ENCODE results near the gene MAP7. TPM values are rescaled to one million over a fixed set of nuclear protein-coding genes. Genes with fewer than 3 reads are reported as not detected.
"Not testable (repeated sequence)": the region's sequence is repeated elsewhere in the genome, so short reads cannot be mapped to it uniquely, and the experiment has no call there.

The MAP7 gene
- total and polyA plus RNA-seq, 4 donors, result 3.2 to 17.5 (median 8.3) TPM

DNA sequence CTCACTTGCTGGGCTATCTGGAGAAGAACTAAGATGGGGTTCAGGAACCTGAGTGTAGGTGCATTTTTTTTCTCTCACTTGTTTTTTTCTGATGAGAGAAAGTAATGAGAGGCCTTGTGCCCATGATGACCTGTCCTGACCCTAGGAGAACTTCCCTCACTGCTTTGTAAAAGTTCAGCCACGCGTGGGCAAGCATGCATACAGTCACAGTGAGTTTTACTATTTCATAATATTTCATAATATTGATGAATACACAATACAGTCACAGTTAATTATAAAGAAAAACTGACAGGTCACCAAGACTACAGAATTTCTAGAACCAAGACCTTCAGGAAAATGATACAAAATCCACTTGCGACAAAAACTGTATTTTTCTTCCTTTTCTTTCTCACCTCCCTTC is 111.8 kb downstream of the MAP7 start:
- Histone ChIP-seq H3K9ac (ENCODE audit: low read depth in 1 of 2, low read length in 2 of 2) (no peak overlapping the region), H3K27ac (ENCODE audit: low read depth in 1 of 2, low read length in 2 of 2) (no peak overlapping the region), H3K4me1 (ENCODE audit: control insufficient read depth in 4 of 4, insufficient read depth in 4 of 4, low read length in 3 of 4) (peaks cover 7 to 27% (median 15%) of the 10 kb centered on the region in 4 donors), H3K27me3 (ENCODE audit: control insufficient read depth in 4 of 4, insufficient read depth in 4 of 4, low read length in 3 of 4) (no peaks in the 10 kb centered on the region), H3K9me3 (ENCODE audit: control insufficient read depth in 4 of 4, low read length in 3 of 4) (no peaks in the 10 kb centered on the region), H3K36me3 (ENCODE audit: control insufficient read depth in 4 of 4, insufficient read depth in 3 of 4, low read depth in 1 of 4, low read length in 3 of 4) (no peaks in the 10 kb centered on the region), H3K4me3 (ENCODE audit: low read depth in 1 of 3, low read length in 3 of 3) (no peak overlapping the region)
- DNase-seq (ENCODE audit: low spot score), result no peak
- TF ChIP-seq HNF4A (conservative IDR thresholded peaks at IDR 0.05), result no peak
- WGBS, result 49% methylated on average over 3 of the region's 3 CpGs

DNA sequence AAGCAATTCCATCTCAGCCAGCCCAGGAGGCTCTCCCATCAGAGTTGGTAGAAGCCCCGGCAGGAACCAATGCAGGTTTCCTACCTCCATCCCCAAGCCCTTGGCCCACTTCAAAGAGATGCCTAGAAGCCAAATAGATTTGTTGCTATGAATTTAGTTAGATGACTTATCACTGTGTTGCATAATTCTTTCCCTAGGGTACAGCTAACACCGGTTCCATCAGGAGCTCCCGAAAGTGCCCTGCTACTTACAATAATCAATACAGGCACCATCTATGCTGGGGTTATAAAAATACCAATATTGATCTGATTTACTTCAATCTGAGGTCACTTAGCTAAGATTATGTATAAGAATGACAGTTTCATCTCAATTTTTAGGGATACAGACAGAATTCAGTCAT is 113.0 kb downstream of the MAP7 start:
- H3K36me3 ChIP-seq (ENCODE audit: control insufficient read depth in 4 of 4, insufficient read depth in 3 of 4, low read depth in 1 of 4, low read length in 3 of 4), result no peaks in the 10 kb centered on the region
- peaks cover 7 to 27% (median 15%) of the 10 kb centered on the region in 4 donors for H3K4me1 ChIP-seq (ENCODE audit: control insufficient read depth in 4 of 4, insufficient read depth in 4 of 4, low read length in 3 of 4)
- peak; percentile 8 to 40 for TF ChIP-seq HNF4A (conservative IDR thresholded peaks at IDR 0.05)
- TF ChIP-seq, protein P1, sequence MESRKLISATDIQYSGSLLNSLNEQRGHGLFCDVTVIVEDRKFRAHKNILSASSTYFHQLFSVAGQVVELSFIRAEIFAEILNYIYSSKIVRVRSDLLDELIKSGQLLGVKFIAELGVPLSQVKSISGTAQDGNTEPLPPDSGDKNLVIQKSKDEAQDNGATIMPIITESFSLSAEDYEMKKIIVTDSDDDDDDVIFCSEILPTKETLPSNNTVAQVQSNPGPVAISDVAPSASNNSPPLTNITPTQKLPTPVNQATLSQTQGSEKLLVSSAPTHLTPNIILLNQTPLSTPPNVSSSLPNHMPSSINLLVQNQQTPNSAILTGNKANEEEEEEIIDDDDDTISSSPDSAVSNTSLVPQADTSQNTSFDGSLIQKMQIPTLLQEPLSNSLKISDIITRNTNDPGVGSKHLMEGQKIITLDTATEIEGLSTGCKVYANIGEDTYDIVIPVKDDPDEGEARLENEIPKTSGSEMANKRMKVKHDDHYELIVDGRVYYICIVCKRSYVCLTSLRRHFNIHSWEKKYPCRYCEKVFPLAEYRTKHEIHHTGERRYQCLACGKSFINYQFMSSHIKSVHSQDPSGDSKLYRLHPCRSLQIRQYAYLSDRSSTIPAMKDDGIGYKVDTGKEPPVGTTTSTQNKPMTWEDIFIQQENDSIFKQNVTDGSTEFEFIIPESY (IDR thresholded peaks at IDR 0.05), result no peak
- TF ChIP-seq, protein P2, sequence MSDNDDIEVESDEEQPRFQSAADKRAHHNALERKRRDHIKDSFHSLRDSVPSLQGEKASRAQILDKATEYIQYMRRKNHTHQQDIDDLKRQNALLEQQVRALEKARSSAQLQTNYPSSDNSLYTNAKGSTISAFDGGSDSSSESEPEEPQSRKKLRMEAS (IDR thresholded peaks at IDR 0.05), result no peak
- TF ChIP-seq RXRA (IDR thresholded peaks at IDR 0.05), result peak in 1 of 2 donors; percentile 17
- TF ChIP-seq FOXA2 (IDR thresholded peaks at IDR 0.05), result peak; percentile 7
- no peaks in the 10 kb centered on the region for H3K9me3 ChIP-seq (ENCODE audit: control insufficient read depth in 4 of 4, low read length in 3 of 4)
- no peak overlapping the region for H3K9ac ChIP-seq (ENCODE audit: low read depth in 1 of 2, low read length in 2 of 2)
- H3K27me3 ChIP-seq (ENCODE audit: control insufficient read depth in 4 of 4, insufficient read depth in 4 of 4, low read length in 3 of 4), result no peaks in the 10 kb centered on the region
- H3K4me3 ChIP-seq (ENCODE audit: low read depth in 1 of 3, low read length in 3 of 3), result no peak overlapping the region
- H3K27ac ChIP-seq (ENCODE audit: low read depth in 1 of 2, low read length in 2 of 2), result no peak overlapping the region
- no peak for DNase-seq (ENCODE audit: low spot score)
- WGBS, result 55% methylated on average over 3 of the region's 3 CpGs

DNA sequence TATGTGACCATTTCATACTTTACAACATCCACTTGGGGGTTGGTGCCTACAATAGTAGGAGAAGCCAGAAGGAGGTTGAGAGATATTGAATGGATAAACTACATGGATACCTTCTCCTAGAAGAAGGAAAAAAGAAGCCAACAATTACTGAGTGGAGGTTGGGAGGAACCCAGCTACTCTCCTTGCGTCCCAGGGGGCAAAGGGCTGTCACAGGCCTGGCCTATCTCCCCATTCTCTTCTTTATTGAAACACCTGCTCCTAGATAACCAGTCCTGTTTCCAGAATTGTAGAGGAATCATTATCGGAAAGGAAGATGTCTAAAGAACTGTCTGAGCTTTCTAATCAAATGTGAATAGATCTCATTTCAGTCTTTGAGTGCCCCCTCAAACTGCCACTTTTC is 115.1 kb downstream of the MAP7 start:
- Histone ChIP-seq H3K9ac (ENCODE audit: low read depth in 1 of 2, low read length in 2 of 2) (no peak overlapping the region), H3K36me3 (ENCODE audit: control insufficient read depth in 4 of 4, insufficient read depth in 3 of 4, low read depth in 1 of 4, low read length in 3 of 4) (no peaks in the 10 kb centered on the region), H3K27ac (ENCODE audit: low read depth in 1 of 2, low read length in 2 of 2) (peak overlapping the region; percentile 10 to 22), H3K4me3 (ENCODE audit: low read depth in 1 of 3, low read length in 3 of 3) (no peak overlapping the region), H3K9me3 (ENCODE audit: control insufficient read depth in 4 of 4, low read length in 3 of 4) (no peaks in the 10 kb centered on the region), H3K27me3 (ENCODE audit: control insufficient read depth in 4 of 4, insufficient read depth in 4 of 4, low read length in 3 of 4) (no peaks in the 10 kb centered on the region), H3K4me1 (ENCODE audit: control insufficient read depth in 4 of 4, insufficient read depth in 4 of 4, low read length in 3 of 4) (peaks cover 7 to 25% (median 14%) of the 10 kb centered on the region in 4 donors)
- WGBS, result 49% methylated on average over 2 of the region's 2 CpGs
- DNase-seq (ENCODE audit: low spot score), result no peak
- TF ChIP-seq RAD21 (IDR thresholded peaks at IDR 0.05), result no peak
- TF ChIP-seq, protein P3, sequence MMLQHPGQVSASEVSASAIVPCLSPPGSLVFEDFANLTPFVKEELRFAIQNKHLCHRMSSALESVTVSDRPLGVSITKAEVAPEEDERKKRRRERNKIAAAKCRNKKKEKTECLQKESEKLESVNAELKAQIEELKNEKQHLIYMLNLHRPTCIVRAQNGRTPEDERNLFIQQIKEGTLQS (IDR thresholded peaks at IDR 0.05), result no peak
- TF ChIP-seq JUND (IDR thresholded peaks at IDR 0.05), result no peak
- no peak for TF ChIP-seq GABPA (IDR thresholded peaks at IDR 0.05 in 1 of 2, conservative IDR thresholded peaks at IDR 0.05 in 1 of 2)
- no peak for TF ChIP-seq HNF4G (IDR thresholded peaks at IDR 0.05)
- no peak for TF ChIP-seq HNF4A (conservative IDR thresholded peaks at IDR 0.05)
- TF ChIP-seq, protein P4, sequence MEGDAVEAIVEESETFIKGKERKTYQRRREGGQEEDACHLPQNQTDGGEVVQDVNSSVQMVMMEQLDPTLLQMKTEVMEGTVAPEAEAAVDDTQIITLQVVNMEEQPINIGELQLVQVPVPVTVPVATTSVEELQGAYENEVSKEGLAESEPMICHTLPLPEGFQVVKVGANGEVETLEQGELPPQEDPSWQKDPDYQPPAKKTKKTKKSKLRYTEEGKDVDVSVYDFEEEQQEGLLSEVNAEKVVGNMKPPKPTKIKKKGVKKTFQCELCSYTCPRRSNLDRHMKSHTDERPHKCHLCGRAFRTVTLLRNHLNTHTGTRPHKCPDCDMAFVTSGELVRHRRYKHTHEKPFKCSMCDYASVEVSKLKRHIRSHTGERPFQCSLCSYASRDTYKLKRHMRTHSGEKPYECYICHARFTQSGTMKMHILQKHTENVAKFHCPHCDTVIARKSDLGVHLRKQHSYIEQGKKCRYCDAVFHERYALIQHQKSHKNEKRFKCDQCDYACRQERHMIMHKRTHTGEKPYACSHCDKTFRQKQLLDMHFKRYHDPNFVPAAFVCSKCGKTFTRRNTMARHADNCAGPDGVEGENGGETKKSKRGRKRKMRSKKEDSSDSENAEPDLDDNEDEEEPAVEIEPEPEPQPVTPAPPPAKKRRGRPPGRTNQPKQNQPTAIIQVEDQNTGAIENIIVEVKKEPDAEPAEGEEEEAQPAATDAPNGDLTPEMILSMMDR (IDR thresholded peaks at IDR 0.05; ENCODE audit: low read depth, low read length, missing input control), result no peak
- TF ChIP-seq FOXA1 (IDR thresholded peaks at IDR 0.05), result no peak
- no peak for TF ChIP-seq SP1 (IDR thresholded peaks at IDR 0.05)
- no peak for TF ChIP-seq TAF1 (conservative IDR thresholded peaks at IDR 0.05)

DNA sequence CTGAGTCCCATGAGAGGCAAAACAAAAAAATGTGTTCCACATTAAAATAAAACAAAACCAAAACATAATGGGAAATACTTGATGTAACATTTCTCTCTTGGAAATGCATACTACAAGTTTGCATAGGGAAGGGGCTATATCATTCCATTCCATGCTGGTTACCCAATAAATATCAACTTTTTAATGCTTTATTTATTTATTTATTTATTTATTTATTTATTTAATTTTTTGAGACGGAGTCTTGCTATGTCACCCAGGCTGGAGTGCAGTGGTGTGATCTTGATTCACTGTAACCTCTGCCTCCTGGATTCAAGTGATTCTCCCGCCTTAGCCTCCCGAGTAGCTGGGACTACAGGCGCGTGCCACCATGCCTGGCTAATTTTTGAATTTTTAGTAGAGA is 118.9 kb downstream of the MAP7 start:
- H3K27me3 ChIP-seq (ENCODE audit: control insufficient read depth in 4 of 4, insufficient read depth in 4 of 4, low read length in 3 of 4); H3K36me3 ChIP-seq (ENCODE audit: control insufficient read depth in 4 of 4, insufficient read depth in 3 of 4, low read depth in 1 of 4, low read length in 3 of 4); H3K9me3 ChIP-seq (ENCODE audit: control insufficient read depth in 4 of 4, low read length in 3 of 4); H3K9ac ChIP-seq (ENCODE audit: low read depth in 1 of 2, low read length in 2 of 2); H3K4me3 ChIP-seq (ENCODE audit: low read depth in 1 of 3, low read length in 3 of 3); H3K27ac ChIP-seq (ENCODE audit: low read depth in 1 of 2, low read length in 2 of 2); DNase-seq (ENCODE audit: low spot score): not testable (repeated sequence)
- WGBS, result 95% methylated on average over 5 of the region's 5 CpGs
- H3K4me1 ChIP-seq (ENCODE audit: control insufficient read depth in 4 of 4, insufficient read depth in 4 of 4, low read length in 3 of 4), result peaks cover 0 to 15% (median 10%) of the 10 kb centered on the region in 4 donors
